ENCODE results near the gene SMIM12. TPM values are rescaled to one million over a fixed set of nuclear protein-coding genes. Genes with fewer than 3 reads are reported as not detected.

Gene SMIM12
- total RNA-seq, 4 donors from 2014 or later, result 17.1 to 38.1 (median 31.5) TPM

- 89% methylated on average over 8 of the region's 8 CpGs for WGBS
- DNase-seq (ENCODE audit: low spot score in 2 of 2), result no peak
- Histone ChIP-seq H3K27me3 (no peaks in the 10 kb centered on the region), H3K36me3 (no peaks in the 10 kb centered on the region), H3K4me1 (peaks cover 24% of the 10 kb centered on the region), H3K27ac (no peak overlapping the region), H3K4me3 (no peak overlapping the region), H3K9me3 (no peaks in the 10 kb centered on the region)
- no peak for TF ChIP-seq POLR2AphosphoS5 (IDR thresholded peaks at IDR 0.05)
- no peak for TF ChIP-seq EP300 (IDR thresholded peaks at IDR 0.05)
- TF ChIP-seq CTCF (IDR thresholded peaks at IDR 0.05), result no peak
- no peak for TF ChIP-seq POLR2A (IDR thresholded peaks at IDR 0.05)
Measured at GRCh38 chr1:34864759-34865158, 5.2 kb upstream of the SMIM12 start.

- no peak for DNase-seq (ENCODE audit: low spot score in 2 of 2)
- H3K9me3 ChIP-seq, result no peaks in the 10 kb centered on the region
- H3K36me3 ChIP-seq, result no peaks in the 10 kb centered on the region
- H3K27ac ChIP-seq, result no peak overlapping the region
- peaks cover 31% of the 10 kb centered on the region for H3K4me1 ChIP-seq
- no peaks in the 10 kb centered on the region for H3K27me3 ChIP-seq
- no peak overlapping the region for H3K4me3 ChIP-seq
- TF ChIP-seq EP300 (IDR thresholded peaks at IDR 0.05), result no peak
- TF ChIP-seq CTCF (IDR thresholded peaks at IDR 0.05), result no peak
- no peak for TF ChIP-seq POLR2A (IDR thresholded peaks at IDR 0.05)
- no peak for TF ChIP-seq POLR2AphosphoS5 (IDR thresholded peaks at IDR 0.05)
Measured at GRCh38 chr1:34863501-34863900, 4.0 kb upstream of the SMIM12 start.

GRCh38 chr1:34858901-34859445 is 576 bp downstream of the SMIM12 start:
- H3K4me3 ChIP-seq, result peak overlapping the region; percentile 92
- no peaks in the 10 kb centered on the region for H3K27me3 ChIP-seq
- H3K9me3 ChIP-seq, result no peaks in the 10 kb centered on the region
- no peak for DNase-seq (ENCODE audit: low spot score in 2 of 2)
- peaks cover 20% of the 10 kb centered on the region for H3K36me3 ChIP-seq
- H3K4me1 ChIP-seq, result peaks cover 50% of the 10 kb centered on the region
- TF ChIP-seq EP300 (IDR thresholded peaks at IDR 0.05) (no peak), POLR2A (IDR thresholded peaks at IDR 0.05) (no peak), CTCF (IDR thresholded peaks at IDR 0.05) (no peak), POLR2AphosphoS5 (IDR thresholded peaks at IDR 0.05) (no peak)
- 0% methylated on average over 13 of the region's 15 CpGs for WGBS
- peak overlapping the region; percentile 89 for H3K27ac ChIP-seq

- Histone ChIP-seq H3K27ac (no peak overlapping the region), H3K4me3 (no peak overlapping the region), H3K27me3 (no peaks in the 10 kb centered on the region), H3K9me3 (no peaks in the 10 kb centered on the region), H3K36me3 (peaks cover 24% of the 10 kb centered on the region), H3K4me1 (peaks cover 64% of the 10 kb centered on the region)
- no peak for DNase-seq (ENCODE audit: low spot score in 2 of 2)
- no peak for TF ChIP-seq EP300 (IDR thresholded peaks at IDR 0.05)
- no peak for TF ChIP-seq POLR2A (IDR thresholded peaks at IDR 0.05)
- TF ChIP-seq POLR2AphosphoS5 (IDR thresholded peaks at IDR 0.05), result no peak
- no peak for TF ChIP-seq CTCF (IDR thresholded peaks at IDR 0.05)
- 94% methylated on average over 6 of the region's 6 CpGs for WGBS
Measured at GRCh38 chr1:34856697-34857096, 2.9 kb downstream of the SMIM12 start.

GRCh38 chr1:34852677-34853217 is 6.8 kb downstream of the SMIM12 start:
- Histone ChIP-seq H3K4me1 (peaks cover 60% of the 10 kb centered on the region), H3K9me3 (no peaks in the 10 kb centered on the region), H3K27ac (peak overlapping the region; percentile 36), H3K27me3 (no peaks in the 10 kb centered on the region), H3K36me3 (peaks cover 27% of the 10 kb centered on the region), H3K4me3 (no peak overlapping the region)
- peak; percentile 92 for DNase-seq (ENCODE audit: low spot score in 2 of 2)
- TF ChIP-seq CTCF (IDR thresholded peaks at IDR 0.05) (peak; percentile 98 to 99), POLR2AphosphoS5 (IDR thresholded peaks at IDR 0.05) (no peak), EP300 (IDR thresholded peaks at IDR 0.05) (no peak), POLR2A (IDR thresholded peaks at IDR 0.05) (no peak)
- 22% methylated on average over 6 of the region's 6 CpGs for WGBS
